HG02981 (cell line): ENCODE results near the gene ST6GALNAC3.
"Not testable (repeated sequence)": the region's sequence is repeated elsewhere in the genome, so short reads cannot be mapped to it uniquely, and the experiment has no call there.

Source experiments
- ATAC-seq: cut with Tn5 transposase; IDR thresholded peaks from one replicate; pipeline ENCODE4 v1.9.1; 2021; ENCODE audit warnings: mild to moderate bottlenecking, moderate library complexity; ENCODE audit not compliant: unreplicated experiment

ST6GALNAC3 gene

GRCh38 chr1:76238094-76238628 lies 163.6 kb downstream of the ST6GALNAC3 start:
- ATAC-seq: no peak

- ATAC-seq: no peak
Observed at GRCh38 chr1:76239470-76239918, 164.9 kb downstream of the ST6GALNAC3 start.

DNA sequence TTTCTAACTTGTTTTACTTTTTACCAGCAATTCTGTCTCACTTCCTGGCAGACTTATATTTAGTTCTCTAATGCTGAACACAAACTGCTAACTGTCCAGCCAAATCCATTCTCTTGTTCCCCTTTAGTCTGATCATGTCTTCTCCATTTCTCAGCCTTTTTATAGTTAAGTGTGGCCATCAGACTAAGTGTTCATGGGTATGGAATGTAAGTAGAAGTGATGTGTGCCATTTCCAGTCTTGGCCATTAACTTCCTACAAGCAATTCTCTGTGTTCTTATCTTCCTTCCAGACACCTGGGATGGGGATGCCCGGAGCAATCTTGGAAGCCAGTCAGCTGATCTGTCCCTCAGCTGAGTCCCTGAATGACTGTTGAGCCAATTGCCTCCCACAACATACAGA lies 165.8 kb downstream of the ST6GALNAC3 start:
- no peak for ATAC-seq

DNA sequence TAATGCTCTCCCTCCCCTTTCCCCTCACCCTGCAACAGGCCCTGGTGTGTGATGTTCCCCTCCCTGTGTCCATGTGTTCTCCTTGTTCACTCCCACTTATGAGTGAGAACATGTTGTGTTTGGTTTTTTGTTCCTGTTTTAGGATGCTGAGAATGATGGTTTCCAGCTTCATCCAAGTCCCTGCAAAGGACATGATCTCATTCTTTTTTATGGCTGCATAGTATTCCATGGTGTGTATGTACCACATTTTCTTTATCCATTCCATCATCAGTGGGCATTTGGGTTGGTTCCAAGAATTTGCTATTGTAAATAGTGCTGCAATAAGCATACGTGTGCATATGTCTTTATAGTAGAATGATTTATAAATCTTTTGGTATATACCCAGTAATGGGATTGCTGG lies 168.0 kb downstream of the ST6GALNAC3 start:
- not testable (repeated sequence) for ATAC-seq

- no peak for ATAC-seq
Observed at GRCh38 chr1:76247261-76247852, 172.8 kb downstream of the ST6GALNAC3 start.

DNA sequence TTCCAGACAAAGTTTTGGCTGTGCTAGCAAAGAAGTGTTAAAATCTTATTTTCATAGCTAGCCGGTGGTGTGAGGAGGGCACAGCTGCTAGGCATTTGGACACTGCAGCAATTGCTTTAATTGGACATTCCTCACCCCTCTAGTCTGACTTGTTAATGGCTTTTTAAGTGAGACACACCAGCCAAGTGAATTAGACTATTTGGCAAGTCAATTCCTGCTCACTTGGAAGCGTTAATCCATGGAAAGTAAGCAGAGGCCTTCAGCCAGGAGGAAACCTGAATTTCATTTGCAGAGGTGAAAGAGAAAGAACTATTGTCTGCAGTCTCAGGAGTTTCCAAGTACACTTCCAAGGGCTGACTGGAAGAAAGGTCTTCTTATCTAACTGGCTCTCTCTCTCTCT lies 175.7 kb downstream of the ST6GALNAC3 start:
- no peak for ATAC-seq

DNA sequence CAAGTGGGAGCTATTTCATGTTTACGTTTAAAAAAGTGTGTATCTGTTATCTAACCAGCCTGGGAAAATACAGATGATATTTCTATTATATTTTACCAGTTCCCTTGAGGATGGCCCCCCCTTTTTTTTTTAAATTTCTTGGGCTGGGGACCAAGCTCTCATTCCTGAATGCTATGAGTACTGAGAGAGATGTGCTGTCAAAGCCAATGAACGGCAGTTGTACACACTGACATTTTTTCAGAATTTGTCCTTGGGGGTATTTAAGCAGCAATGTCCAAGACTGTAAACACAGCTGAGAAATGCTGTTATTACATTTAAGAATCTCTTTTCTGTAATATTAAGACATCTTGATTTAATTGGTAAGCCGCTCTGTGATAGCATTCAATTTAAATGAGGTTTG lies 177.9 kb downstream of the ST6GALNAC3 start:
- no peak for ATAC-seq

DNA sequence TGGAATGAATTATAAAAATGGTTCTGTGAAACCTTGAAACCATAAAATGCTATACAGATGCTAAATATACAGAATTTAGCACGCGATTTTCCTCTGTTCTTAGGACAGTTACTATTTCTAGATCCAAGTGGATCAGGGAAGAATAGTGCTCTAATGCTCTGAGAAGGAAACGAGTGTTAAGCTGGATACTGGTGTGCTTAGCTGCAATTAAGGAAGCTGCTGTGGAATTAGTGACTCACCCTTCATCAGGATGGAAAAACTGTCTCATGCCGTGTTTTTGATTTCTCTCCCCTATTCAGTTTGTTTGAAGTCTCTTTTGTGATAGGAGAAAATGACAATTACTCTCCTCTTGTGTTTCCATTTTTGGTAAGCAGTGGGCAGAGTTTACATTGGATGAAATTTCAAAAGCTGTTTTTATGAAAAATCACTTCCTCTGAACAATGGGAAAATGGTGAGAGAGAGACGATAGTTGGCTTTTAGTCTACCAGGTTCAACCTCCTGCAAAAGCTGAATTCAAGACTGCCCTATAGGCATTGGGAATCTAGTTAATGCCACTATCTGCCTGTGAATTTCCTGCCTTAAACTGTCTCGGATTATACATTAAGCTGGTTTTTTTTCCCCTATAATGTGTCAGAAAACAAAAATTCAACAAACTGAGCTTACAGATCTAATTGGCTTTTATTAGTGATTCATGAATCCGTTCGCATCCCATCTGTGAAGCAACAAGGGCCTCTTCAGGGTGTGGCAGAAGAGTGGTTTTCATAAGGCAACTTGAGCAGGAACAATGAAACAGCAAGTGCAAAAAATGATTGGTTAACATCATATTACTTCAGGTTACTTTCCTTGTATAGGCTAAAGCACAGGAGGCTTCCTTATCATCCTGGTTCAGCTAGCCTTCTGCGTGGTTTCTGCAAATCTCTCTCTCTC lies 179.8 kb downstream of the ST6GALNAC3 start:
- ATAC-seq: no peak

DNA sequence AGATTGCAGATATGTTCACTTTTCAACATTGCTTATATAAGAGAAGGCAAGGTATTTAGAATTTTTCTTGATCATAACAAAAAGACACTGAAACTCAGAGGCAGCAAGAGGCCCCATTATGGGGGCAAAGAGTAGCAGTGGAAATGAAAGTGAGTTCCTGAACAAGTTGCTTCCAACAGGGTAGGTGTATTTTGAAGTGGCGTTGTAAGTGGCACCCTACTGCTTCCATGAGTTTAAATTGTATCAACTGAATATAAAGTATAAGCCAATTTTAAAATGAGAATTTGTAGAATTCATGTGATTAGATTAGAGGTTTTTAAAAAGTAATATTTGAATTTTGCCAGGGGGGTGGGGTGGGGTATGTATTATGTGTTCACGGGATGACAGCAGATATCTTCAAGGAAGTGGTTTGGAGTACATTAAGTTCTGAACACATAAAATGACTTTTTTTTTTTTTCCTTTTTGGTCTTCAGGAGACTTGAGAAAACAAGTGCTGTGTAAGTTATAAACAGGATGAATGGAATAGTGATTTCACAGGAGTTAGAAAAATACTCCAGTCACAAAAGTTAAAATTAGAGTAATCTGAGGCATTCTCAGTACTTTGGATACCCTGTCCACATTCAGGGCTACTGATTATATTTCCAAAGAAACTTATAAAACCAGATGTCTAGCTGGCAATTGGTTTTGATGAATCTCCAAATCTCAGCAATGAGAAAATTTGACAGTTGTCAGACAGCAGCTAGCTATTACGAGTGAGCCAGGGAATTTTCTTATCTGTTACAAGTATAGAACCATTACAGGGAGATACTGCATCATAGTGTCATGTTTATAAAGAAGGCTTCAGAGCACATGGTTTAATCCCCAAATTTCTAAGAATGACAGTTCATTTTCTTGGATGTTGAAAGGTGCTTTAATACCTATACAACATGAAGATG lies 182.0 kb downstream of the ST6GALNAC3 start:
- ATAC-seq: no peak

DNA sequence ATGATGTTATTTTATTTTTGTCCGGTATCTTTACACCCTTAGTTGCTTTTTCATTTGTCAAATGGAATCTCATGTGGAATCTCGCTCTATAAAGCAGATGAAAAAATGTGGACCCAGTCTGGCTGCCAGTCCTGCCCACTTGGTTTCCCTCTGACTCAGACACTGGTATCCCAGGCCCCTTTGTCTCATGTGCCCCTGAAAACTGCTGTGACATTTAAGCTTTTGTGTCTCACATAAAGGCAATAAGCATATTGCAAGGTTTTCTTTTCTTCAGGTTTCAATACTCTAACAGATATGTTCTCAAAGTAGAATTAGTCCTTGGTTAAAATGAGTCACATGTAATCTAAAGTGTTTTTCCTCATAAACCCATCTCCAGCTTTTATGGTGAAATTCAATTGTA lies 183.3 kb downstream of the ST6GALNAC3 start:
- no peak for ATAC-seq

DNA sequence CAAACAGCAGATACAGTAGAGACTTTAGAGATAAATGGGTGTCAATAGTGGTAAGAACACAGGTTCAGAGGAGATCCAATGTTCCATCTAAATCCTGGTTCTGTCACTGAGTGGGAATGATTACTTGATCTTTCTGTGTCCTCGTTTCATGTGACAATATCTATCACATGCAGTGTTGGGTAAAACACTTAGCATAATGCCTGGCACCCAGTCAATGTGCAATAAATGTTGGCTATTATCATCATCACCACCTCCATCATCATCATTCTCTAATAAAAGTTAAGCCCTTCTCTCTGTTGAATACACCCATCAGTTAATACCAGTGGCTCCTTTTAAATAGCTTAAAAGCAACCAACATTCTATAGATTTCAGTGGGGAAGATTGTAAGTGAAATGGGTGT lies 184.7 kb downstream of the ST6GALNAC3 start:
- no peak for ATAC-seq

GRCh38 chr1:76260279-76260678 lies 185.7 kb downstream of the ST6GALNAC3 start:
- ATAC-seq: no peak

DNA sequence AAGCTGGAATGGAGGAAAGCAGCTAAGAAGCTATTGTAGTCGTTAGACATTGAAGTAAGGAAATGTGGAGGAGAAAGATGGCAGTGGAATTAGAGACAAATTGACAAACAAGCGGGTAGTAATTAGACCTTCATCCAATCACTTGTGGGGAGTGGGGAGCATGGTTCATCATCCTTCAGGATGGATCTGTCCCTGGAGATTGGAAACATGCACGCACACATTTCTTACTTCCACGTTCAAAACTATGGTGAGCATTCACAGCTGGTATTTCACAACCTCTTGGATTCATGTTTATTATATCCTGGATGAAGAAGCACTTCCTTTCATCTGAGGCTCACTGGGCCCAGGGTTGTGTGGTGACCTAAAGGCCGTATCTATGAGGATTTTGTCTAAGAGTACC lies 188.1 kb downstream of the ST6GALNAC3 start:
- ATAC-seq: no peak

DNA sequence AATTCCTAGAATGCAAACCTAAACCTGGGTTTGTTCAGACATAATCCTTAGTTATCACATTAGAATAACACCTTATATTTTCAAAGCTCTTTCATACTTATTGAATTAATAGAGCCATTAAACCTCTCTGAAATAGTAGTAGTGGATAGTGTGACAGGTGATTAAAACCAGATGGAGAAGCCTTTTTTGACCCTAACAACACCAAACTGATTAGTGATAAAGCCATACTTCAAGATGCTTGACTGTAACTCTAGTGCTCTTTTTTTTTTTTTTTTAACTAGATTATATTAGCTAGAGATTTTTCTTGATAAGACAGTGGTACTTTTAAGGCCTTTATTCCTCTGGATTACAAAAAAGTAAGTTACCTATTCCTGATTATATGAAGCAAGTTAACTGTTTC lies 190.1 kb downstream of the ST6GALNAC3 start:
- no peak for ATAC-seq

DNA sequence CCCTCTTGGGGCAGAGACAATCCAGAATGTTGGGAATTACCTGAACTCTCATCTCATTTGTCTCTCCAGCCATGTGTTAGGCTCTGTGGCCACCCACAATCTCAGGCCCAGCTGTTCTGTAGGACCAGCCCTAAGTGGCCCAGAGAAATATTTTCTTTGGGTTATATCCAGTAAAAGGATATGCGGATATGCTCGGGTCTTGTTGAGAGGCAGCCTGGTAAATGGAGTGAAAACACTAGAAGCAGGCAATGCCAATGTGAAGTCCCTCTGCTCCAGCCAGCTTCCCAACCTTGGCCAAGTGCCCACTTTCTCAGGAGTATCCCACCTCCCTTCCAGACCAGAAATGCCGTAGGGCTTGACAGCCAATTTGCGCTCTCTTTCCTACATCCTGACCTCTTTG lies 192.2 kb downstream of the ST6GALNAC3 start:
- no peak for ATAC-seq

- ATAC-seq: no peak
Observed at GRCh38 chr1:76267631-76268030, 193.1 kb downstream of the ST6GALNAC3 start.

GRCh38 chr1:76268341-76268740 lies 193.8 kb downstream of the ST6GALNAC3 start:
- ATAC-seq: no peak

GRCh38 chr1:76269155-76269554 lies 194.6 kb downstream of the ST6GALNAC3 start:
- no peak for ATAC-seq

GRCh38 chr1:76274302-76274701 lies 199.8 kb downstream of the ST6GALNAC3 start:
- ATAC-seq: no peak

DNA sequence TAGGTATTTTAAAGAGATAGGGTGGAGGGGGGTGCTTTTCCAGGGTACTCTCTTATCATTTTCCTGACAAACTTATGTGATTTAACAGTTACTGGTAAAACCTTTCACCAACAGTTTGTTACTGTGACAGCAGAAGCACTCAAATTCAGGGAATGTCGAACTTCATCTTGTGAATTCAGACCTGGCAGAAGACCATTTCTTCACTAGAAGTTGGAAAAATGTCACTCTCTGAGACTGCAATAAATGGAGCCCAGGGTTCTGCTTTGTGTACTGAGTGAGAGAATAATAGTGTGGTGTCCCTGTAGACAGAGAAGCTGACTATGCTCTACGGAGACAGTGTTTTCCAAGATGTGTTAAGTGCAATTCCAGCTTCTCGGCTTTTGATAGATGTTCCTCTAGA lies 200.2 kb downstream of the ST6GALNAC3 start:
- no peak for ATAC-seq

- ATAC-seq: no peak
Observed at GRCh38 chr1:76278711-76279100, 204.2 kb downstream of the ST6GALNAC3 start.
